HepG2 (cell line): ENCODE results near the gene MAP3K8. TPM values are rescaled to one million over a fixed set of nuclear protein-coding genes. Genes with fewer than 3 reads are reported as not detected.

Experiments used
- AGO2 ChIP-seq: fragments of 200-400 bp; formaldehyde crosslinking; optimal IDR thresholded peaks from 2 replicates; pipeline ENCODE3; 2017; ENCODE audit warnings: mild to moderate bottlenecking, low read depth, low read length, moderate library complexity
- ARNTL ChIP-seq: sonication (generic); formaldehyde crosslinking; IDR thresholded peaks from 2 replicates; pipeline ENCODE4 v1.4.0; 2020; ENCODE audit warnings: mild to moderate bottlenecking, missing genetic modification reagents
- EP300 ChIP-seq, 3 experiments: sonication (generic) in 1 of 3; formaldehyde crosslinking in 1 of 3; IDR thresholded peaks; 2 replicates each; pipeline versions ENCODE4 v1.5.1 to v1.6.1; 2011 to 2020; ENCODE audit warnings: low read depth in 2 of 3, low read length in 2 of 3, borderline replicate concordance in 1 of 3, improper control_type of control experiment in 1 of 3, mild to moderate bottlenecking in 1 of 3, missing genetic modification reagents in 1 of 3, moderate library complexity in 1 of 3
- ERF ChIP-seq: IDR thresholded peaks from 2 replicates; pipeline ENCODE4 v1.6.1; 2018; ENCODE audit warnings: missing biosample characterization, missing genetic modification reagents
- HOXA3 ChIP-seq: sonication (generic); formaldehyde crosslinking; IDR thresholded peaks from 2 replicates; pipeline ENCODE4 v1.5.0; 2020; ENCODE audit warnings: missing genetic modification reagents
- KLF12 ChIP-seq: sonication (generic); formaldehyde crosslinking; IDR thresholded peaks from 2 replicates; pipeline ENCODE4 v1.4.0; 2020; ENCODE audit warnings: missing genetic modification reagents, borderline replicate concordance
- KLF16 ChIP-seq, 2 experiments: sonication (generic) in 1 of 2; formaldehyde crosslinking in 1 of 2; IDR thresholded peaks; 2 replicates each; pipeline versions ENCODE4 v1.6.1 to v1.8.0; 2016 to 2023; ENCODE audit warnings: missing genetic modification reagents in 2 of 2, missing compliant biosample characterization in 1 of 2
- KMT2A ChIP-seq: sonication (generic); formaldehyde crosslinking; IDR thresholded peaks from 2 replicates; pipeline ENCODE4 v1.4.0; 2020; ENCODE audit warnings: missing genetic modification reagents
- LRRFIP1 ChIP-seq: sonication (generic); formaldehyde crosslinking; conservative IDR thresholded peaks from 2 replicates; pipeline ENCODE4 v1.4.0; 2020; ENCODE audit warnings: missing genetic modification reagents
- NCOA5 ChIP-seq: sonication (generic); formaldehyde crosslinking; IDR thresholded peaks from 2 replicates; pipeline ENCODE4 v1.4.0; 2020; ENCODE audit warnings: missing genetic modification reagents
- NR2C2 ChIP-seq: sonication (generic); formaldehyde crosslinking; IDR thresholded peaks from 2 replicates; pipeline ENCODE4 v1.4.0; 2020; ENCODE audit warnings: missing genetic modification reagents, mild to moderate bottlenecking, moderate library complexity, borderline replicate concordance
- PLRG1 ChIP-seq: fragments of 450-650 bp; conservative IDR thresholded peaks from 2 replicates; pipeline ENCODE4 v1.6.1; 2016
- PRMT3 ChIP-seq: sonication (generic); formaldehyde crosslinking; IDR thresholded peaks from 2 replicates; pipeline ENCODE4 v1.8.1; 2022; ENCODE audit warnings: low read depth, mild to moderate bottlenecking, moderate library complexity, missing genetic modification reagents, borderline replicate concordance
- SIN3A ChIP-seq: IDR thresholded peaks from 2 replicates; pipeline ENCODE4 v1.6.1; 2011; ENCODE audit warnings: low read depth, mild to moderate bottlenecking, control low read depth, low read length, borderline replicate concordance
- SIX4 ChIP-seq: sonication (generic); formaldehyde crosslinking; IDR thresholded peaks from 2 replicates; pipeline ENCODE4 v1.4.0; 2020; ENCODE audit warnings: missing genetic modification reagents
- SMARCE1 ChIP-seq: fragments of 450-650 bp; IDR thresholded peaks from 2 replicates; pipeline ENCODE4 v1.6.1; 2017; ENCODE audit warnings: borderline replicate concordance
- TERF1 ChIP-seq: sonication (generic); formaldehyde crosslinking; IDR thresholded peaks from 2 replicates; pipeline ENCODE4 v1.8.0; 2022; ENCODE audit warnings: mild to moderate bottlenecking, missing genetic modification reagents, moderate library complexity
- ZBTB33 ChIP-seq: sonication (generic); formaldehyde crosslinking; IDR thresholded peaks from 2 replicates; pipeline ENCODE4 v1.4.0; 2020; ENCODE audit warnings: missing genetic modification reagents
- ZBTB8A ChIP-seq: sonication (generic); formaldehyde crosslinking; IDR thresholded peaks from 2 replicates; pipeline ENCODE4 v1.4.0; 2020; ENCODE audit warnings: mild to moderate bottlenecking, low read depth, missing genetic modification reagents, borderline replicate concordance
- ZKSCAN8 ChIP-seq: IDR thresholded peaks from 2 replicates; pipeline ENCODE4 v1.6.1; 2016; ENCODE audit warnings: borderline replicate concordance, missing genetic modification reagents, missing compliant biosample characterization
- ZNF124 ChIP-seq: sonication (generic); formaldehyde crosslinking; IDR thresholded peaks from 2 replicates; pipeline ENCODE4 v1.4.0; 2020; ENCODE audit warnings: missing genetic modification reagents
- ZNF446 ChIP-seq: sonication (generic); formaldehyde crosslinking; IDR thresholded peaks from 2 replicates; pipeline ENCODE4 v1.5.0; 2020; ENCODE audit warnings: mild to moderate bottlenecking, missing genetic modification reagents
- ZNF460 ChIP-seq: sonication (generic); formaldehyde crosslinking; IDR thresholded peaks from 2 replicates; pipeline ENCODE4 v1.5.1; 2020; ENCODE audit warnings: missing genetic modification reagents, mild to moderate bottlenecking, borderline replicate concordance
- ZNF605 ChIP-seq: sonication (generic); formaldehyde crosslinking; IDR thresholded peaks from 2 replicates; pipeline ENCODE4 v1.8.0; 2022; ENCODE audit warnings: mild to moderate bottlenecking, missing genetic modification reagents
- ZNF670 ChIP-seq: sonication (generic); formaldehyde crosslinking; IDR thresholded peaks from 2 replicates; pipeline ENCODE4 v1.8.0; 2022; ENCODE audit warnings: mild to moderate bottlenecking, missing genetic modification reagents, borderline replicate concordance
- ZNF737 ChIP-seq: sonication (generic); formaldehyde crosslinking; IDR thresholded peaks from 2 replicates; pipeline ENCODE4 v1.5.0; 2020; ENCODE audit warnings: missing genetic modification reagents, mild to moderate bottlenecking, borderline replicate concordance
- ZNF879 ChIP-seq: sonication (generic); formaldehyde crosslinking; IDR thresholded peaks from 2 replicates; pipeline ENCODE4 v1.8.1; 2023; ENCODE audit warnings: missing genetic modification reagents
- polyA plus RNA-seq, 8 experiments: library from polyadenylated mRNA; depleted of rRNA in 3 of 8; stranded (reverse) in 7 of 8; unstranded in 1 of 8; fragments of >200 nt; fragmentation: Illumina TruSeq in 4 of 8; extraction: Trizol in 4 of 8; gene quantifications; 2 replicates each; pipeline versions ENCODE4 v1.2.1 to v1.2.3, GENCODE V29; 2011 to 2016; ENCODE audit warnings: low read depth in 4 of 8, missing spikeins in 1 of 8, mixed read lengths in 1 of 8; ENCODE audit not compliant: insufficient read depth in 1 of 8
- total RNA-seq, 5 experiments: library from RNA; depleted of rRNA; stranded (reverse); fragments of >200 nt; fragmentation: Illumina TruSeq; extraction: Trizol; gene quantifications; 2 replicates each; pipeline ENCODE4 v1.2.3, GENCODE V29; 2016; ENCODE audit warnings: low read depth in 1 of 5

Gene MAP3K8
- total and polyA plus RNA-seq, 2 of the 13 experiments (the other 11 are each of a cell fraction or from before 2014, with no cell fraction given): 19.3 to 37.9 TPM

GRCh38 chr10:30433306-30433729, 666 bp upstream of the MAP3K8 start (continued):
- no peak for TF ChIP-seq TERF1 (CRISPR knock-in tag)
- TF ChIP-seq ZNF879 (CRISPR knock-in tag): no peak
- no peak for TF ChIP-seq PRMT3 (CRISPR knock-in tag)
- no peak for TF ChIP-seq LRRFIP1 (CRISPR knock-in tag)
- TF ChIP-seq ARNTL (CRISPR knock-in tag): no peak
- no peak for TF ChIP-seq KMT2A (CRISPR knock-in tag)
- no peak for TF ChIP-seq SMARCE1
- no peak for TF ChIP-seq NCOA5
- TF ChIP-seq ZNF446: 0 out of 2 replicates have a peak, but pooled peaks have one; percentile 35
- TF ChIP-seq KLF16 (CRISPR knock-in tag; IDR thresholded peaks at IDR 0.05): 0 out of 4 replicates have a peak, but pooled peaks of 1 of the 2 experiments have one; percentile 12
- no peak for TF ChIP-seq ZNF460 (CRISPR knock-in tag)
- peak; percentile 1; the same call in 1 of the 2 replicates for TF ChIP-seq ZNF670
- TF ChIP-seq AGO2: no peak
- no peak for TF ChIP-seq ZBTB8A (CRISPR knock-in tag)
- TF ChIP-seq HOXA3 (CRISPR knock-in tag): 0 out of 2 replicates have a peak, but pooled peaks have one; percentile 7
- no peak for TF ChIP-seq PLRG1
- TF ChIP-seq ZNF605 (CRISPR knock-in tag): peak; percentile 71; the same call in 1 of the 2 replicates
- TF ChIP-seq ZKSCAN8 (CRISPR knock-in tag): no peak; the same call in 1 of the 2 replicates
- TF ChIP-seq ZNF737 (CRISPR knock-in tag): no peak
- TF ChIP-seq ZNF124: no peak
- no peak for TF ChIP-seq EP300 (IDR thresholded peaks at IDR 0.05; ENCODE audit: low read depth in 2 of 2, low read length in 2 of 2)
- no peak for TF ChIP-seq EP300 (CRISPR knock-in tag; IDR thresholded peaks at IDR 0.05; ENCODE audit: borderline replicate concordance)
- no peak for TF ChIP-seq NR2C2 (CRISPR knock-in tag)
- TF ChIP-seq SIX4 (CRISPR knock-in tag): no peak
- TF ChIP-seq ZBTB33 (CRISPR knock-in tag): no peak
- TF ChIP-seq KLF12: no peak; the same call in 1 of the 2 replicates
- TF ChIP-seq SIN3A: peak; percentile 3; the same call in 1 of the 2 replicates
- no peak for TF ChIP-seq ERF (CRISPR knock-in tag)
